ENCODE data around the gene KAZN.

DNA sequence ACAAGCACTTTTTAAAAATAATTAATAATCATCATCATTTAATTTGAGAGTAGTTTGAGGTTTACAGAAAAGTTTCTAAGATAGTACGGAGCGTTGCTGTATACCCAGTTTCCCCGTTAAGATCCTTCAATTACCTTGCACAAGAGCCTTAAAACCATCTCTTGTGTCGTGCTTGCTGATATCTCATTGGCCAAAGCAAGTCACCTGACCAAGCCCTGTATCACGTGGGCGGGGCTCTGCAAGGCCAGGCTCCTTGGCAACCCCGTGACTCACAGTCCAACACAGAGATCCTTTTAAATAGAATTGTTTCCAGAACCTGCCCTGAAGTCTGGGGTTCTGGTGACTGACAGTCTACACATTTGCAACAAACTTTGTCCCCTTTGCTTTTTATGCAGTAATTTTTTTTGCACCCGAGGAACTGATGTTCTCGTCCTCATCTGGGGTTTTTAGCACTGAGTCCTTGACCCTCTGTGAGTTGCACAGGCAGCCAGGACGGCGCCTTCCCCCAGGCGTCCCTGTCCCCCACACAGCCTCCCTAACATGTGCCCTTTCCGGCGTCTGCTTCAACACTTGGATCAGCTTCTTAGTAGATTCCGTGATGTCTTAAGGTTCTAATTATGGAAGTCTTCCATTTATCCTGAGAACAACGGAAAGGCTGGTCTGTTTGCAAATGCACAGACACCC, 371.8 kb downstream of the KAZN start:
- TF ChIP-seq, protein P1, sequence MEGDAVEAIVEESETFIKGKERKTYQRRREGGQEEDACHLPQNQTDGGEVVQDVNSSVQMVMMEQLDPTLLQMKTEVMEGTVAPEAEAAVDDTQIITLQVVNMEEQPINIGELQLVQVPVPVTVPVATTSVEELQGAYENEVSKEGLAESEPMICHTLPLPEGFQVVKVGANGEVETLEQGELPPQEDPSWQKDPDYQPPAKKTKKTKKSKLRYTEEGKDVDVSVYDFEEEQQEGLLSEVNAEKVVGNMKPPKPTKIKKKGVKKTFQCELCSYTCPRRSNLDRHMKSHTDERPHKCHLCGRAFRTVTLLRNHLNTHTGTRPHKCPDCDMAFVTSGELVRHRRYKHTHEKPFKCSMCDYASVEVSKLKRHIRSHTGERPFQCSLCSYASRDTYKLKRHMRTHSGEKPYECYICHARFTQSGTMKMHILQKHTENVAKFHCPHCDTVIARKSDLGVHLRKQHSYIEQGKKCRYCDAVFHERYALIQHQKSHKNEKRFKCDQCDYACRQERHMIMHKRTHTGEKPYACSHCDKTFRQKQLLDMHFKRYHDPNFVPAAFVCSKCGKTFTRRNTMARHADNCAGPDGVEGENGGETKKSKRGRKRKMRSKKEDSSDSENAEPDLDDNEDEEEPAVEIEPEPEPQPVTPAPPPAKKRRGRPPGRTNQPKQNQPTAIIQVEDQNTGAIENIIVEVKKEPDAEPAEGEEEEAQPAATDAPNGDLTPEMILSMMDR (IDR thresholded peaks at IDR 0.05): no peak
- no peak for TF ChIP-seq POLR2A (IDR thresholded peaks at IDR 0.05)
